ENCODE results near the gene TECRL.

- TF ChIP-seq EZH2 (IDR thresholded peaks at IDR 0.05; ENCODE audit: insufficient read depth, poor library complexity, severe bottlenecking) (no peak), EZH2phosphoT487 (IDR thresholded peaks at IDR 0.05; ENCODE audit: insufficient read depth, low read depth) (no peak)
Observed at GRCh38 chr4:64266263-64266662, 143.0 kb downstream of the TECRL start.

Measured in GM23248 (cell line).